HG03575 (cell line): ENCODE measurements around the gene FAM118B.

Experiments
- ATAC-seq: cut with Tn5 transposase; IDR thresholded peaks from one replicate; pipeline ENCODE4 v1.9.1; 2021; ENCODE audit not compliant: unreplicated experiment, insufficient number of reproducible peaks, low FRiP score; ENCODE audit errors: extremely low read depth

FAM118B gene

DNA sequence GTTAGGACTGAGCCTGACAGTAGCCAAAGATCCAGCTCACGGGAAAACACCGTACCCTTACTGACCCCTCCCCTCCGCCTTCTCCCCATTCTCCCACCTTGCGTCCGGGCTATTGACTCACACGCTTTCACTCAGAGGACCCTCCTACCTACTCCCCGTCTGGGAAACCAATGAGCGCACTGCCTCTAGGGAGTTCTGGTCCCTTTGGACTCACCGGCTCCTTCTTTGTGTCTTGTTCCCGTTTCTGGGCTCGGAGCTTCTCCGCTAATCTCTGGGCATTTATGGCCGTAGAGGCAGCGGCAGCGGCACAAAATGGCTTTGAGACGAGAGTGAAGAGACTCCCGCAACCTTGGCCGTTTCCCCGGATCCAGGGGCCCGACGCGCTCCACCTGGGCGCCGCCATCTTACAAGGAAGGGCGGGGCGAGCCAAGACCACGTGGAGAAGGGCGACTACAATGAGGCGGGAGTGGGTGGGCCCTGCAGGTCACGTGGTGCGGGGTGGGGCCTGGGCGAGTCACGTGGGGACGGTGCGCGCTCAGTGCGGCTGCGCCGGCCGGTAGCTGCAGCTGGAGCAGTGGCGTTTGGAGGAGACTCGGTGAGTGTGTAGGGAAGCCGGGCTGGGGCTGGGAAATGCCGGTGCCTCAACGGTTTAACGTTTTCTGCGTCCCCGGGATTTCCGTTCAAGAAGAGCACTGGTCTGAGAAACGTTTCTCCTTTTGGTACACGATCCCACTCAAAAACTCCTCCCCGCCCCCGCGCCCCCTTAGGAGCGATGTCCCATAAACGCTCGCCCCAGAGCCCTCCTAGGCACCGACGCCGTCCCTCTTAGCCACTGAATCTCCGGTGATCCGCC is at the start of gene FAM118B, which contains the start of gene RPUSD4:
FAM118B (plus strand) TSS at position 547 of the 853 bp plus-strand sequence. CDS start 23,220 bp downstream, outside the sequence.
RPUSD4 (minus strand) TSS at position 415 of the 853 bp plus-strand sequence; CDS start at position 403, 12 bp downstream.
- peak; percentile 70 for ATAC-seq

DNA sequence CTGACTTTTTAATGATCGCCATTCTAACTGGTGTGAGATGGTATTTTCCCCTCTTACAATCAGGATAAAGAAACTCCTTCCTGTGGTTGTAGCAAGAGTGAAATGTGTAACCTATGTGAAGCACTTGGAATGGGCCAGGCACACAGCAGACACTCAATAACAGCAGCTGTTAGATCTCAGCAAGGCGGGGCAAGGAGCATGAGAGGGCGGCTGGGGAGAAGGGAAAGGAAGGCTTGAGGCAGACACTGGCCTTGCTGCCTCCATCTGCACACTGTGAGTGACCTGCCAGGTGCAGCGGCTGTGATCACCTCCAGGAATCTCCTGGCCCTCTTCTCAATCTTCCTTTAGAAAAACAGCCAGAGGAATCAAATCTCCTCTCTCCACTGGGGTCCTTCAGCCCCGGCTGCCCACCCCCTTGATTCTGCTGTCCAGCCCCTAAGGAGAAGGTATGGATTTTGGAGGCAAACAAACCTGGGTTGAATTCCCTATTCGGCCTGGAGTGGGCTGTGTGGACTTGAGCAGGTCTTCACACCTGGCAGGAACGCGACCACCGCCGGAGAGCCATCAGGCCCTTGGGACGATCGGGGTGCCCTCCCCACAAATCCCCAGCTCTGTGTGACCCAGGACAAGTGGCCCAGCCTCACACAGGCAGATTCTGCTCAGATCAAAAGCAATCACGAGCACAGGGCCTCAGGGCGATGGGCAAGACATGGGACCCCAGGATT is 49.1 kb upstream of the FAM118B start:
- no peak for ATAC-seq

DNA sequence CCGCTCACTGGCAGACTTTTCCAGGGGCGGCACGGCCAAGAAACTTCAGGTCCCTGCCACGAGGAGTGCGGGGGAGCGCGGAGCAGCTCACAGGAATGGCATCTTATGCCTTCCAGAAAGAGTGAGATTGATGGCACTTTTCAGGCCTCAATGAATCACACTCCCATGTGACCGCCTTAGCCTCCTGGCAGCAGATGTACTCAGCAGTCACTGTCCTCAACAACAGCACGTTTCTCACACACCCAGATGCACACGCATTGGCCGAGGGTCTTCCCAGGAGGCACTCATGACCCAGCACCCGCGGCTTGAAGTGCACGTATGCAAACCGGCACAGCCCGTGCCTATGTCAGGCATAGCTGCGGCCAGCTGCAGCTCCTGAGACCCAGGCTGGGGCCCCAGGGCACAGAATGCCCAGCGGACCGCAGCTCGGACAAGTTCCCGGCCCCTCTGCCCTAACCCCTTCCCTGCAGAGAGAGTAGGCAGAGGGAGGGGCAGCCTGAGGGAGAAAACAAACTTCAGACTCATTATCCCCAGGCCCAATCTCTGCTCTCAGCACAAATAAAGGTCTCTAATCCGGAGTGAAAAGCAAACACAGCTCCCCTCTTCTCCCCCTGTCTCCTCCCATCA is 48.4 kb upstream of the FAM118B start:
- ATAC-seq: no peak

DNA sequence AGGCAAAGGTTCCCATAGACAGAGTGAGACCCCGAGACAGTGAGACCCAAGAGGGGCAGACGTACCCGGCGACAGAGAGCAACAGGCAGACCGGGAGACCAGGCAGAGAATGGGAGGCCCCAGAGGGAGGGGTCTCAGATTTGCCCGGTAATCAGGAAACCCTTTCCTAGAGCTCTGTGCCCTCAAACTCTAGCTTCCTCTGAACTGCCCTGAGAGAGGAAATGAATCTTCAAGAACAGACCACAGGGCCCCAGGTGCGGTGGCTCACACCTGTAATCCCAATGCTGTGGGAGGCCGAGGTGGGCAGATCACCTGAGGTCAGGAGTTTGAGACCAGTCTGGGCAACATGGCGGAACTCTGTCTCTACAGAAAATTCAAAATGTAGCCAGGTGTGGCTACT is 47.8 kb upstream of the FAM118B start:
- no peak for ATAC-seq

- no peak for ATAC-seq
Observed at GRCh38 chr11:126164781-126165180, 46.8 kb upstream of the FAM118B start.

- ATAC-seq: no peak
Observed at GRCh38 chr11:126165311-126165720, 46.3 kb upstream of the FAM118B start.

DNA sequence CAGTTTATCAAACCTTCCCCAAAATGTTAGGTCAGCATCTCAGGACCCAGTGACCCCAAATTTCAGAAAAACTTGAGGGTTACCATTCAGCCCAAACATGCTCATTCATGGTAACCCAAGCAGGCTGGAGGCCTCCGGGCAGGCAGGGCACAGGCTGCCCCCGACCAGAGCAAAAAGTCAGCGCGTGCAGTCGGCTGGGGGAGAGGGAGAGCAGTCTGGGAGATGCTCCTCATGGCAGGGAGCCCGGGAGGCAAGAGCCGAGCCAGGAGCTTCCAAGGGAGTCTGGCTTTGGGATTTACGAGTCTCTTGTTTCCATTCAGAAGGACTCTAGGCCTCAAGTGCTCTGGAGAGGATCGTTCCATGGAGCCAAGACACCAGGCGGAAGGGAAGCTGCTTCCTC is 45.8 kb upstream of the FAM118B start:
- no peak for ATAC-seq

- no peak for ATAC-seq
Observed at GRCh38 chr11:126166413-126166812, 45.2 kb upstream of the FAM118B start.

DNA sequence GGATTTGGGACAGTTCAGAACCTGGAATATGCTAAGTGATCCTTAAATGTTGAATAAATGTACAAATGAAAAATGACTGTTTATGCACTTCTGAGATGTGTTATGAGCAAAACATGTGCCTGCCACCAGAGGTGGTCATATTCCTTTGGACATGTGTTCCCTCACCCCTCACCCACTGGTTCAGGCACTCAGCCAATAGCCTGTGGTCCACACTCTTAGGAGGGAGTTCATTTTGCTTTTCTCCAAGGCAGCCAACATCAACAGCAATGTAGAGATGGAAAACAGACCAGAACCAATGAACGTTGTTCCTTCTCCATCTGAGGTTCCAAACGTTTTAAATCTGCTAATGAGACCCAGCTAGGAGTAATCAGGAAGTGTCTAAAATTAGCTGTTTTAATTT is 44.1 kb upstream of the FAM118B start:
- ATAC-seq: no peak

DNA sequence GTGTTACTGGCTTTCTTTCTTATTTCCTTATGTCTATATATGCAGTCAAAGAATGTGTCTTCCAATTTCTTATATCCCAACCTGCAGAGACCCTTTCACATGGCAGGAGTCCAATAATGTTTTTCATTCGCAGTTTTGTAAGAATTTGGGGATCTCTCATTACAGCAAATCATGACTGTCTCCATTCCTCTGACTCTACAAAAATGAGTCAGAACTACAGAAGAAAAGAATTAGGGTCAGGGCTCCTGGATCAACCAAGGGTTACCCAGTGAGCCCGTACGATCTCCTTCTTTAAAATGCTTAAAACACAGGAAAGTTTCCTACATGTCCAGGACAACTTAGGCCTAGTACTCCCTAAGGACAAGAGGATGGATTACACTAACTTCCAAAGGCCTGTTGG is 42.3 kb upstream of the FAM118B start:
- ATAC-seq: no peak

DNA sequence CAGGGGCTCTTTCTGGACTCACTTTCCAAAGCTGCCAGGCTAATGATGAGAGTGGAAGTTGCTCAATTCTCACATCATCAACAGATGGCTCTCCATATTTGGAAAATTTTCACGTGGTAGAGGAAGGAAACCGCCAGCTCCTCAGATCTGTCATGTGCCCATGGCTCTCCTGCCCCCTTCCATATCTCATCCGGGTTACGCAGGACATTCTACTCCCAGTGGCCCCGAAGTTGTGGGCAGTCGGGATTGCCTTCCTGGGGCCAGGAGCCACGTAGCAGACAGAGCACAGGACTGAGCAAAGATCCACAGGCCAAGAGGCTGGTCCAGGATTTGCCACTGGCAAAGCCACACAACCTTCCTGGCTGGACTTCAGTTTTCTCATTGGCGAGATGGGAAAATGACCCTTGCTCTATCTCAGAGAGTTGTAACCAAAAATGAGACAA is 39.0 kb upstream of the FAM118B start:
- no peak for ATAC-seq

- no peak for ATAC-seq
Observed at GRCh38 chr11:126173257-126173656, 38.3 kb upstream of the FAM118B start.

- ATAC-seq: no peak
Observed at GRCh38 chr11:126174816-126175215, 36.8 kb upstream of the FAM118B start.

- no peak for ATAC-seq
Observed at GRCh38 chr11:126175393-126175792, 36.2 kb upstream of the FAM118B start.

GRCh38 chr11:126176853-126177470 is 34.6 kb upstream of the FAM118B start:
- no peak for ATAC-seq

GRCh38 chr11:126181939-126182730 is 29.4 kb upstream of the FAM118B start:
- no peak for ATAC-seq

- ATAC-seq: no peak
Observed at GRCh38 chr11:126182787-126183445, 28.7 kb upstream of the FAM118B start.
